ENCODE results near the gene PLEKHM2. TPM values are rescaled to one million over a fixed set of nuclear protein-coding genes. Genes with fewer than 3 reads are reported as not detected.
A peak's percentile ranks its signal among the peaks of the same experiment; 100 is the strongest.
"Not testable (repeated sequence)": the region's sequence is repeated elsewhere in the genome, so short reads cannot be mapped to it uniquely, and the experiment has no call there.

PLEKHM2 gene
- total RNA-seq, 4 donors from 2014 or later, result 55.5 to 98.7 (median 61.9) TPM

- no peak for DNase-seq (ENCODE audit: low spot score in 2 of 2)
- intact Hi-C loops (cut with DNase I; ENCODE audit: low total_unique reads), result no loop called here
- WGBS, 2 donors, result 97 to 100% methylated on average over 2 of the region's 2 CpGs
- TF ChIP-seq CTCF (IDR thresholded peaks at IDR 0.05), result no peak
- TF ChIP-seq POLR2A (IDR thresholded peaks at IDR 0.05), result no peak
- H3K4me3 ChIP-seq (ENCODE audit: low read depth, poor library complexity, severe bottlenecking), result no peak overlapping the region
Measured at GRCh38 chr1:15698201-15698600, 14.1 kb downstream of the PLEKHM2 start.

- WGBS, 2 donors, result 94 to 97% methylated on average over 4 of the region's 4 CpGs
- H3K4me3 ChIP-seq (ENCODE audit: low read depth, poor library complexity, severe bottlenecking); intact Hi-C loops (cut with DNase I; ENCODE audit: low total_unique reads); DNase-seq (ENCODE audit: low spot score in 2 of 2): not testable (repeated sequence)
Measured at GRCh38 chr1:15699321-15699720, 15.2 kb downstream of the PLEKHM2 start.

GRCh38 chr1:15700508-15700907, 16.4 kb downstream of the PLEKHM2 start:
- 55 to 72% methylated on average over 6 of the region's 6 CpGs for WGBS, 2 donors
- no peak for TF ChIP-seq POLR2A (IDR thresholded peaks at IDR 0.05)
- TF ChIP-seq CTCF (IDR thresholded peaks at IDR 0.05), result no peak
- DNase-seq (ENCODE audit: low spot score in 2 of 2), result no peak
- no peak overlapping the region for H3K4me3 ChIP-seq (ENCODE audit: low read depth, poor library complexity, severe bottlenecking)
- intact Hi-C loops (cut with DNase I; ENCODE audit: low total_unique reads), result no loop called here

- intact Hi-C loops (cut with DNase I; ENCODE audit: low total_unique reads), result no loop called here
- no peak overlapping the region for H3K4me3 ChIP-seq (ENCODE audit: low read depth, poor library complexity, severe bottlenecking)
- no peak for DNase-seq (ENCODE audit: low spot score in 2 of 2)
- 84 to 87% methylated on average over 8 of the region's 8 CpGs for WGBS, 2 donors
- TF ChIP-seq CTCF (IDR thresholded peaks at IDR 0.05), result no peak
- no peak for TF ChIP-seq POLR2A (IDR thresholded peaks at IDR 0.05)
Measured at GRCh38 chr1:15701784-15702183, 17.7 kb downstream of the PLEKHM2 start.

GRCh38 chr1:15702722-15703550, 18.8 kb downstream of the PLEKHM2 start:
- intact Hi-C loops (cut with DNase I; ENCODE audit: low total_unique reads), result no loop called here
- TF ChIP-seq CTCF (IDR thresholded peaks at IDR 0.05) (no peak), POLR2A (IDR thresholded peaks at IDR 0.05) (no peak)
- no peak for DNase-seq (ENCODE audit: low spot score in 2 of 2)
- H3K4me3 ChIP-seq (ENCODE audit: low read depth, poor library complexity, severe bottlenecking), result no peak overlapping the region
- 43 to 55% methylated on average over 18 to 19 of the region's 19 CpGs for WGBS, 2 donors

GRCh38 chr1:15703562-15703961, 19.4 kb downstream of the PLEKHM2 start:
- WGBS, 2 donors, result 12 to 15% methylated on average over 9 of the region's 9 CpGs
- TF ChIP-seq CTCF (IDR thresholded peaks at IDR 0.05), result no peak
- no peak for TF ChIP-seq POLR2A (IDR thresholded peaks at IDR 0.05)
- H3K4me3 ChIP-seq (ENCODE audit: low read depth, poor library complexity, severe bottlenecking), result no peak overlapping the region
- intact Hi-C loops (cut with DNase I; ENCODE audit: low total_unique reads), result no loop called here
- DNase-seq (ENCODE audit: low spot score in 2 of 2), result peak; percentile 86 to 96

Data from lower leg skin (tissue), 4 donors.